ENCODE results near the gene SPSB1.

Gene SPSB1

GRCh38 chr1:9280015-9280860, 12.5 kb upstream of the SPSB1 start:
- DNase-seq: peak; percentile 72

DNA sequence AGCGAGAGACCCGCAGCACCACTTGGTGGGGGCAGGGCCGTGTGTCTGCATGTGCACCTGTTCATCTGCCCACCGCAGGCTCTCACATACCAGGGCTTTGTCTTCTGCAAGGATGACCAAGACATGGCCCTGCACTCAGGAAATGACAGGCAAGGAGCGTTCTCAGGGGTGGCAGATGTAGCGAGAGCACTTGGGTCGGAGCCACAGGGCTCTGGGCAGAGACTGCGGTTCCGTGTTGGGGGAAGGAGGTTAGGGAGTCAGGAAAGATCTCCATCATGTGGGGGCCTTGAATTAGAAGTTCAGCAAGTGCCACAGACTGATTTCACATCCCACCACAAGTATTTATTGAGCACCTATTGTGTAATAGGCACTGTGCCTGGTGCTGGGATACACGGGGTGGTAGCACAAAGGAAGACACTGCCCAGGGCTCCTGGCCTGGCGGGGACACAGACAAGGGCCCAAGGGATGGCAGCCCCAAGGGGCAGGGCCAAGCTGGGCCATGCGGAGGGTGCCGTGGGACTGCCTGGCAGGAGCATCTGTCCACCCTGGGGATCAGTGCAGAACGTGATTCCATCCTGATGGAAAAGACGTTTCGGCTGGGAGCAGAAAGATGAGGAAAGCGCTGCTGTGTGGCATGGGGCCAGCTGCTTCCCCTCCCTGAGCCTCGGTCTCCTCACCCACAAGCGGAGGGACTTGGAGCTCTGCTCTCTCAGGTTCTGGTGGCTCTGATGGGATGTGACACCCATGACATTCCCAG, 11.4 kb upstream of the SPSB1 start:
- DNase-seq: no peak

DNA sequence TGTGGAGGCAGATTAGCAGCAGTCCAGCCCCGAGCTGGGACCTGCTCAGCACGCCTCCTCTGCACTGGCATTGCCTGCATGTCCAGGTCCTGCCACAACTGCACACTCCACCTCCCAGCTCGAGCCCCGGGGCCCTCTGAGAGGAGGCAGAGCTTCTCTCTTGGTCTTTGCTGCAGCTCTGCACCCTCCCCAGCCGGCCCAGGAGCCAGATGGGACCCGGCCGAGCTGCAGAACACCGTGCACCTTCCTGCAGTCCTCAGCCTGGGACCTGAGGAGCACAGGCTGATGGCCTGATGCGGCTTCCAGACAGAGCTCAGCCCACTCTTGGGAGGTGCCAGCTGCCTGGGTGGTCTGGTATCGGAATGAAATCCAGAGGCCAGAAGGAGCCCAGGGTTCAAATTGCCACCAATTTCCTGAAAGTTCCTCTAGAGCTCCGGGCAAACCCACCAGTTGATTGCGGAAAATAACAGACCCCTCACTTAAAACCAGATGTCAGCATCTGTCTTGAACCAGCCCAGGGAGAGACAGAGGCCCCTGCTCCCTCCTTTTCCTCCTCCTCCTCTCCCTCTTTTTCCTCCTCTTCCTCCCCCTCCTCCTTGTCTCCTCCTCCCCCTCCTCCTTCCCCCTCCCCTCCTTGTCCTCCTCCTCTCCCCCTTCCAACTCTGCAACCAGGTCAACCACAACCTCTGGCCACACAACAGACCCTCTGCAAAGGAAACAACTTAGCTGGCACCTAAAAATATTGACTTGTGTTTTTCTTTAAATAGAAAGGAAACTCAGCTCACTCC, 10.6 kb upstream of the SPSB1 start:
- no peak for DNase-seq

DNA sequence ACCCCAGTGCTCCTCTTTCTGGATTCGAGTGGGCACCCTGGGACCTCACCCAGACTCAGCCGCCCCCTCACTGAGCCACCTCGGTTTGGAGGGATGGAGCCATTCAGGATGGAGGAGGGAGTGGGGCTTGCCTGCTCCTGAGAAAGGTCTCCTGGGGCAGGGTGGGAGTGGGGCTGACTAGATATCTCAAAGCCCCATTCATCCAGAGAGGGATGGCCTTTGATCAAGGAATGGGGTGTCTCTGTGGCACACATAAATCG, 10.1 kb upstream of the SPSB1 start:
- DNase-seq: no peak

DNA sequence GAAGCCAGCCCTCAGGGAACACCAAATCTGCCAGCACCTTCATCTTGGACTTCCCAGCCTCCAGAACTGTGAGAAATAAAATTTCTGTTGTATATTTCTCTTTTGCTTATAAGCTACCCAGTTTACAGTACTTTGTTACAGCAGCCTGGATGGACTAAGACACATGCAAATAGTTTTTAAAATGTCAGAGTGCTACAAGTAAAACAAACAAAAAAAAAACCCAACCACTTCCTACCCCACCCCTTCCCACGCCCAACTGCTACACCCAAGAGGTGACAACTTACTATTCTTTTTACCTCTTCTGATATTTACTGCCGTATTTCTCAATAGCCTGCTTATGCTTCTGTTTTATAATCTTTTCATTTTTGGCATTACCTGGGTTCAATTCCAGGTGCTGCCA, 8.6 kb upstream of the SPSB1 start:
- no peak for DNase-seq

DNA sequence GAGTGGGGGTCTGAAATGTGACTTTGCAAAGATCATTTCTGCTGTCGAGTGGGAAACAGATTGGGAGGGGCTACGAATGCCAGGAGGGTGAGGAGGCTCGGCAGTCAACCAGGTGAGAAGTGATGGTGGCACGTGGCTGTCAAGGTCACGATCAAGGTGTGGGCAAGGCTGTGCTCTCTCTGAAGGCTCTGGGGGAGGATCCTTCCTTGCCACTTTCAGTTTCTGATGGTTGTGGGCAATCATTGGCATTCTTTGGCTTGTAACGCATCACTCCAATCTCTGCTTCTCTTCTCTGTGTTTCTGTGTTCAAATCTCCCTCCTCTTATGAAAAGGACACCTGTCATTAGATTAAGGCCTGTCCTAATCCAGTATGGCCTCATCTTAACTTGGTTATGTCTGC, 6.1 kb upstream of the SPSB1 start:
- no peak for DNase-seq

DNA sequence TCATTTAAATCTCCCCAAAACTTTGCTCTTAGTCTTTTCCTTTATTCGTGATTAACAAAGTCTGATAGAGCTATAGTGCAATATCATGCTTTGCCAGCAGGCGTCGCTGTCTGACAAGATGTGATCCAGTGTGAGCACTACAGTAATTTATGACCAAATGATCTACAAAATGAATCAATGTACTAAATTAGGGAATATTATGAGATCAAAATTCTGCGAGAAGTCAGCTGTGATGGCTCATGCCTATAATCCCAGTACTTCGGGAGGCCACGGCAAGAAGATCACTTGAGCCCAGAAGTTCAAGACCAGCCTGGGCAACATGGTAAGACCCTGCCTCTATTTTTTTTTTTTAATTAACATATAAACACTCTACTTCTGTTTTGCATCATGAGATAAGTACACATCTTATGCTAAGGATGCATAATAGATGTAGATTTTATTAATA, 3.6 kb upstream of the SPSB1 start:
- peak; percentile 84 for DNase-seq

DNA sequence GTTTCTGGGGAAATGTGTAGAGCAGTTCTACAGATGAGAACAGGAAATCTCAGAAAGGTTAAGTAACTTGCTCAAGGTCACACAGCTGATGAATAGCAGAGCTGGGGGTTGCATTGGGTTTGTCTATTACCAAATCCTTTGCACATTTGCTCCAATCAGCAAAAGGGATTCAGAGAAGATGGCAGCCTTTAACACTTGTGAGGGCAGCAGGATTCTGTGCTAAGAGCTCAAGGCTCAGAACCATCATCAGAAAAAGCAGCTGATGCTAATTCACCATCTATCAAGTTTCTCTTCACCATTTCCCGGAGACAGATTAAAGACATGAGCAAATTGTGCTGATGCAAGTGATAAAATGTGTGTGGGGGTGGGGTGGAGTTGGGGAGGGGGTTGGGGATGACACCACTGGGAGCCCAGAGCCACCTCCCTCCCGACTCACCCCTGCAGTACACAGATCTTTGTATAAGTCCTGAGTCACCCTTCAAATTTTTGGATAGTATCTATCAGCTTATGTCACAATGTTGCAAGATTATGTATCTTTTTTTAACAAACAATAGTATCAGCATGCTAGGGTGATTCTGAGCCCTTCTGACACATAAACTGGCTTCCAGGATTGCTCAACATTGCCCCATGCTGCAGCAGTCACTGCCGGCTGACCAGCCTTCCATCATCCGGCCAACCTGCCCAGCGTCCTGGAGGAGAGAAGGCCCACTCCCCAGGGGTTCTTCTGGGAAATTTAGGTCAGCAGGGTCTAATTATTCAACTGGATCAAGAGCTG, 2.8 kb upstream of the SPSB1 start:
- peak; percentile 27 for DNase-seq

DNA sequence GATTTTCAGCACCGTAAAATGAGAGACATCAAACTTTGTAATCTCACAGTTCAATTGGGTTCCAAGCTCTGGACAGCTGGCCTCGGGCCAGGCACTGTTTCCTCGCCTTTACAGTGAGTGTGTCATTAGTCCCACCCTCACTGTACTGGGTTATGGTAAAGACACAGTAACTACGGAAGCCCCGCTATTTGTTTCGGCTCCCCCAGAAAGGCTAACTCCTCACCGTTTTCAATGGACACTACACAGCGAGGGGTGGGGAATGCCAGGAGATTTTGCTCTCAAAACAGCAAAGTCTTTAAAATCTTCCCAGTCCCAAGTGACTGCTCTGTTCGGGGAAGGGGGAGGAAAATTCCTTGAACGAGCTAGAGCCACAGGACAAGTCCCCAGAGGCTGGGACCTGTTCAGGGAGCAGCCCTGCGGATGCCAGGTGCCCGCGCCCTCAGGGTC, 757 bp upstream of the SPSB1 start:
- no peak for DNase-seq

GRCh38 chr1:9293241-9293532, 493 bp downstream of the SPSB1 start:
- DNase-seq: no peak

- peak; percentile 30 for DNase-seq
Observed at GRCh38 chr1:9293533-9294404, 1.1 kb downstream of the SPSB1 start.

- DNase-seq: peak; percentile 73
Observed at GRCh38 chr1:9294405-9294773, 1.7 kb downstream of the SPSB1 start.

DNA sequence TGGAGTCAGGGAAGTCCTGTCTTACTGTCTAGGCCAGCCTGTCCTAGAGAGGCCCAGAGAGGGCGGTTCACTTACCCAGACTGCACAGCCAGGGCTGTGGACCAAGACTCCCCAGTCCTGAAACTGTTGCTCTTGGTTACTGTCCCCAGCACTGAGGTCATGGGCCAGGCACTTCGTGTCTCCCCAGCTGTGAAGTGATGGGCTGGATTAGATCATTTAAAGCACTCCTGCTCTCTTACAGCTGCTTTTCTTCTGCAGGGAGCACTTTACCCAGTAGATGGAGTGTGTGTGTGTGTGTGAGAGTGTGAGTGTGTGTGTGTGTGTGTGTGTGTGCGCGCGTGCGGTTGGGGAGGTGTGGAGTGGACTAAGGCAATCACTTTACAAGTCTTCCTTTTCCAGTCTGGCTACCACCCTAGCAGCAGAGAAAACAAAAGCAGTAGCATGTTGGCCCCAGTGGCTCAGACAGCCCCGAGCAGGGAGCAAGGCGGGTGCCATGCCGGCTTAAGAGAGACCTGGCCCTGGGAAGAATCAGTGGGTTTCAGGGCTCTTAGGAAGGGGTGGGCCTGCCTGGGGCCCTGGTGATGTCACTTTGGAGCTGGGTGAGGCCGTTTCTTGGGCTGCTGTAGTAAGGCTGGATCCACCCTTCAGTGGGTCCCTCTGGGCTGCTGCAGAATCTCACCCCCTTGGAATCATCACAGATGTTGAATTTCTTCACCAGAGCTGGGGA, 2.4 kb downstream of the SPSB1 start:
- peak; percentile 56 for DNase-seq

DNA sequence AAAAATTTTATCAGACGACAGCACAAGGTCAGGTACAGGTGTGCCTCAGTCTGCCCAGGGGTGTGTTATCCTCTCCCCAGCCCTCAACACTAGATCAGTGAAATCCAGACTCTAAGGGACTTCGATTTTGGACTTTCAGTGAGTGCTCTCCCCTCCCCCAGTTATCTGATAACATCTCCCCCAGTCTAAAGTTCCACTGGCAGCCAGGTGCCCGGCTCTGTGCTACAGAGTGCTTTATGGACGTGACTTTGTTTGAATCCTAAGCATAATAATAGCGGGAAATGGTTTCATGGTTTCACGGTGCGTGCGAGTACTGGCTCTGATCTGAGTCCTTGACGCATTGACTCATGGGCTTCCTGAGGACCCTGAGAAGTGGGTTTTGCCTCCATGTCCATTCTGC, 3.2 kb downstream of the SPSB1 start:
- no peak for DNase-seq

GRCh38 chr1:9296850-9297249, 4.2 kb downstream of the SPSB1 start:
- DNase-seq: no peak

DNA sequence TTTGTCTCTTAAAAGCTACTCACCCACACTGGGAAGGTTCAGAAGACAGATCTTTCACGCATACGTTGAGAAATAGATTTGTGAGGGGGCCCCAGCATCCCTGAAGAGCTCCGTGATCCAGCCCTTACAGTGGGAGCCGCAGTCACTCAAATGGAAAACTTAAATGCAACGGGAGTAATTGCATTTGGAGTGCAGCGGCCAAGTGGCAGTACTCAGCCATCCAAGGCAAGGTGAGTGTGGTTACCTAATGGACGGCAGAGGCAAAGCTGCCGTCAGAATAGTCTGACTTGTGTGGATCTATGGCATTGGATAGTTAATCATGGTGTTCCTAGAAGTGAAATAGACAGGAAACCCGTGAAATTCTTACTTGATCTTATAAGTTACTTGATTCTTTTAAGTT, 5.1 kb downstream of the SPSB1 start:
- no peak for DNase-seq

- no peak for DNase-seq
Observed at GRCh38 chr1:9298282-9298681, 5.6 kb downstream of the SPSB1 start.

DNA sequence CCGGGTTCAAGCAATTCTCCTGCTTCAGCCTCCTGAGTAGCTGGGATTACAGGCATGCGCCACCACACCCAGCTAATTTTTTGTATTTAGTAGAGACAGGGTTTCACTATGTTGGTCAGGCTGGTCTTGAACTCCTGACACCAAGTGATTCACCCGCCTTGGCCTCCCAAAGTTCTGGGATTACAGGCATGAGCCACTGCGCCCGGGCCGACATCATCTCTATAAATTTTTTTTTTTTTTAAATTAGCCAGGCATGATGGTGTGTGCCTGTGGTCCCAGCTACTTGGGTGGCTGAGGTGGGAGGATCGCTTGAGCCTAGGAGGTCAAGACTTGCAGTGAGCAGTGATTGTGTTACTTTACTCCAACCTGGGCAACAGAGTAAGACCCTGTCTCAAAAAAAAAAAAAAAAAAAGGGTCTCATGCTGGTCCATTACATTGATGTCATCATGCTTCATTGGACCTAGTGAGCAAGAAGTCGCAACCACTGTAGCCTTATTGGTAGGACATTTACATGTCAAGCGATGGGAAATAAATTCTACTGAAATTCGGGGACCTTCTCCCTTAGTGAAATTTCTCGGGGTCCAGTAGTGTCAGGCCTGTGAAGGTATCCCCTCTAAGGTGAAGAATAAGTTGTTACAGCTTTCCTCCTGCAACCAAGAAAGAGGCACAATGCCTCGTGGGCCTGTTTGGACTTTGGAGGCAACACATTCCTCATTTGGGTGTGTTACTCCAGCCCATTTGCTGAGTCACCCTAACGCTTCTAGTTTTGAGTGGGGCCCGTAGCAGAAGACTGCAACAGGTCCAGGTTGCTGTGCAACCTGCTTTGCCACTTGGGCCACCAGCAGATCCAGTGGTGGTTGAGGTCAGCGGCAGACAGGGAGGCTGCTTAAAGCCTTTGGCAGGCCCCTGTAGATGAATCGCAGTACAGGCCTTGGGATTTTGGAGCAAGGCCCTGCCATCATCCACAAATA, 7.2 kb downstream of the SPSB1 start:
- DNase-seq: peak; percentile 24

DNA sequence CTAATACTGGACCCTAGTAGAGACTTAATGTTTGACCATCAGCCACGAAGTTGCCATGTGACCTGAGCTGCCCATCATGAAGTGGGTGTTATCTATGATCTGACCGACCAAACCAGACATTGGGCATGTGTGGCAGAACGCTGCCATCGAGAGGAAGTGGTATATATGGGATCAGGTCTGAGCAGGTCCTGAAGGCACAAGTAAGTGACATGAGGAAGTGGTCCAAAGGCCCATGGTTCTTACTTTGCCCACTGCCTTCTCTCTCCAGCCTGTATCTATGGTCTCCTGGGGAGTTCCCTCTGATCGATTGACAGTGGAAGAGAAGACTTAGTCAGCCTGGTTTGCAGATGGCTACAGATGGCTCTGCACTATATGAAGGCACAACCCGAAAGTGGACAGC, 7.9 kb downstream of the SPSB1 start:
- DNase-seq: peak; percentile 20

Measured in activated CD4-positive, alpha-beta T cell treated with anti-CD3 and anti-CD28 coated beads, Interleukin-2, amount 50 U/mL, for 16 hours (primary cell).